Astrocyte of the spinal cord (primary cell): ENCODE results near the gene BORCS6.
"Not testable (repeated sequence)": the region's sequence is repeated elsewhere in the genome, so short reads cannot be mapped to it uniquely, and the experiment has no call there.

ENCODE experiments used
- DNase-seq: peaks from one replicate; pipeline ENCODE4 v3.0.0; 2011; ENCODE audit warnings: low read depth, low spot score
- H3K4me3 ChIP-seq: 2 replicates; pipeline ENCODE4 v1.5.1; 2011; ENCODE audit warnings: low read depth, mild to moderate bottlenecking, low read length, moderate library complexity
- in situ Hi-C: cut with HindIII; loops from 2 replicates; pipeline ENCODE4 v1.10.0; 2017; ENCODE audit warnings: low sequenced_read_pairs
- TF ChIP-seq, protein P1 (sequence below): IDR thresholded peaks from 2 replicates; pipeline ENCODE4 v1.5.1; 2012; ENCODE audit warnings: low read depth, mild to moderate bottlenecking, low read length, inconsistent platforms

The BORCS6 gene

DNA sequence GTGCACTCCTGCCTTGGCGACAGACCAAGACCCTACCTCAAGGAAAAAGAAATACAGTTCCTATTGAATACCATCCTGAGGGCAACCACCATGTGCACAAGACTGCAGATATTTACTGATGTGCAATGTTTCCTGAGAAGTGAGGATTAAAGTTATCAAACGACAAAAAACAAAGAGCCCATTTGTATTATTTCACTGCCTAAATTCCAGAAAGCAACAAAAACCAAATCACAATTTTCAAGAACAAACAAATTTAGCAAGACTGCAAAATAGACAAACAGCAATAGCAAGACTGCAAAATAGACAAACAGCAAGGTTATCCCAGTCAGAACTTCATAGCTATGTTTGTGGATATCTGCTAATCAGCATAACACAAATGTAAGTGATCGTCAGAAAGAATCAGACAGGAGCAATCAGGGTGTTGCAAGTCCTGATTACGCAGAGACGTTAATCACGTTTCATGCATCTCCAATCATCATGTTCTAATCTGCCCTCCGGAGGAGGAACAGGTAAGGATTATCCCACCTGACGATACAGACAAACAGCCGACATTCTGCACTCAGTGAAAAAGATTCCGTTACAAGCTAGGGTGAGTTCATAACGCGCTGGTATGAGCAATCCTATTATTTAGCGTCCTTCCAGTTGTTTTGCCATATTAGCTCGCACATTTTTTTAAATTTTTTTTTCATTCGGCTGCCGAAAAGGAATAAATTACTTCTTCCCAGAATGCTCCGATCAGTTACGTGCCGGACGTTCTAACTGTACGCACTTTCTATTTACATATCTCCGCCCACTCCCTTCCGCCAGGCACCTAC lies 16.7 kb downstream of the BORCS6 start:
- in situ Hi-C loops = no loop called here
- peak overlapping the region; percentile 38 for H3K4me3 ChIP-seq
- DNase-seq = peak; percentile 98

DNA sequence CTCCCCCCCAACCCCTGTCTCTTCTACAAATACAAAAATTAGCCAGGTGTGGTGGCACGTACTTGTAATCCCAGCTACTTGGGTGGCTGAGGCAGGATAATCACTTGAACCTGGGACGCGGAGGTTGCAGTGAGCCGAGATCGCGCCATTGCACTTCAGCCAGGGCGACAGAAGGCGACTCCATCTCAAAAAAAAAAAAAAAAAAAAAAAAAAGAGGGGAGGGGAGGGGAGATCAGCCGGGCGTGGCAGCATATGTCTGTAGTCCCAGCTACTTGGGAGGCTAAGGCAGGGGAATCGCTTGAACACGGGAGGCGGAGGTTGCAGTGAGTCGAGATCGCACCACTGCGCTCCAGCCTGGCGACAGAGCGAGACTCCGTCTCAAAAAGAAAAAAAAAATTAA lies 19.8 kb downstream of the BORCS6 start:
- DNase-seq, in situ Hi-C loops, H3K4me3 ChIP-seq: not testable (repeated sequence)

More for the DNA sequence above, 16.7 kb downstream of the BORCS6 start:
- TF ChIP-seq, protein P1, sequence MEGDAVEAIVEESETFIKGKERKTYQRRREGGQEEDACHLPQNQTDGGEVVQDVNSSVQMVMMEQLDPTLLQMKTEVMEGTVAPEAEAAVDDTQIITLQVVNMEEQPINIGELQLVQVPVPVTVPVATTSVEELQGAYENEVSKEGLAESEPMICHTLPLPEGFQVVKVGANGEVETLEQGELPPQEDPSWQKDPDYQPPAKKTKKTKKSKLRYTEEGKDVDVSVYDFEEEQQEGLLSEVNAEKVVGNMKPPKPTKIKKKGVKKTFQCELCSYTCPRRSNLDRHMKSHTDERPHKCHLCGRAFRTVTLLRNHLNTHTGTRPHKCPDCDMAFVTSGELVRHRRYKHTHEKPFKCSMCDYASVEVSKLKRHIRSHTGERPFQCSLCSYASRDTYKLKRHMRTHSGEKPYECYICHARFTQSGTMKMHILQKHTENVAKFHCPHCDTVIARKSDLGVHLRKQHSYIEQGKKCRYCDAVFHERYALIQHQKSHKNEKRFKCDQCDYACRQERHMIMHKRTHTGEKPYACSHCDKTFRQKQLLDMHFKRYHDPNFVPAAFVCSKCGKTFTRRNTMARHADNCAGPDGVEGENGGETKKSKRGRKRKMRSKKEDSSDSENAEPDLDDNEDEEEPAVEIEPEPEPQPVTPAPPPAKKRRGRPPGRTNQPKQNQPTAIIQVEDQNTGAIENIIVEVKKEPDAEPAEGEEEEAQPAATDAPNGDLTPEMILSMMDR = no peak

DNA sequence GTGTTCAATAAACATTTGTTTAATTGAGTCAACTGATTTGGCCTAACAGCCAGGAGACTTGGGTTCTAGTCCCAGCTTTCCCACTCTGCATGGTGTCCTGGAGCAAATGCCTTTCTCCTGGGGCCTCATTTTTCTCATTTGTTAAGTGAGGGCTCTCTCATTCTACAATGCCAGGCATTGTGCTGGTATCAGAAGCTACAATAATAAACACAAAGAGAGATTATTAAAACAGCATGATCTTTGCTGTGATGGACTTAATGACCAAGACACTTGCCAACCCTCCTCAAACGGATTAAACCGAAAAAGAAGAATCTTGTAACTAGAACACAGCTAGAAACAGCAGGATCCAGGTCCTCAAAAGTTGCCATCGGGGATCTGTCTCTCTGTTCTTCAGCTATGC lies 22.5 kb downstream of the BORCS6 start:
- TF ChIP-seq, protein P1 = no peak
- in situ Hi-C loops = no loop called here
- no peak overlapping the region for H3K4me3 ChIP-seq
- DNase-seq = no peak

DNA sequence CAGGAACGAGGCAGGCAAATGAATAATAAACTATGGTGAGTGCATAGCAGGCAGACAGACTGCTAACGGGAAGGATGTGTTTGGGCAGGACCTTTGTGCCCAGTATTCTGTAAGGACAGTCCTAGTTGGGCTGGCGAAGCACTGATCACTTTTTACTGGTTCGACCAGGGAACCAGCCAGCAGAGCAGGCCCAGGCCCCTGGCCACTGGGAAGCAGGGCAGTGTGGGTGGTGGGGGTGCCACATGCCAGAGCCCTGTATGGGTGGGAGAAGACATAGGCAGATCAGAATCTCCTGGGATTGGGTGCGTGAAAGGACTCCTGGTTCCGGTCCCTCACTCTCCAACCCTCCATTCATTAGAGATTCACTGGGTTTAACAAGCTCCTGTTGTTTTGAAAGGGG lies 23.2 kb downstream of the BORCS6 start:
- TF ChIP-seq, protein P1 = no peak
- no peak overlapping the region for H3K4me3 ChIP-seq
- in situ Hi-C loops = no loop called here
- DNase-seq = no peak

DNA sequence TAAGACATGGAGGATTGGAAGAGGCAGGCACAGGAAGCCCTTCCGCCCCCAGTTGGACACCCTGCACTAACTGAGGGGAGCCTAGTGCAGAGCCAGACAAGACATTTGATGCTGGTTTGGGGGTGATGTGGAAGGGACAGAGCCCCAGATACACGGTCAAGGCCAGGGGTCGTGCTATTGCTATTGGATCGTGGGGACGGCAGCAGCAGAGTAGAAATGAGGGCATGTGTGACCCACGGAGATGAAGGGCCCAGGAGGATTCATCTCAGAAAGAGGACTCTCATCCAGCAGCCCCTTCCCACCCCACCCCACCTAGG lies 25.2 kb downstream of the BORCS6 start:
- TF ChIP-seq, protein P1 = no peak
- DNase-seq = no peak
- in situ Hi-C loops = no loop called here
- no peak overlapping the region for H3K4me3 ChIP-seq

DNA sequence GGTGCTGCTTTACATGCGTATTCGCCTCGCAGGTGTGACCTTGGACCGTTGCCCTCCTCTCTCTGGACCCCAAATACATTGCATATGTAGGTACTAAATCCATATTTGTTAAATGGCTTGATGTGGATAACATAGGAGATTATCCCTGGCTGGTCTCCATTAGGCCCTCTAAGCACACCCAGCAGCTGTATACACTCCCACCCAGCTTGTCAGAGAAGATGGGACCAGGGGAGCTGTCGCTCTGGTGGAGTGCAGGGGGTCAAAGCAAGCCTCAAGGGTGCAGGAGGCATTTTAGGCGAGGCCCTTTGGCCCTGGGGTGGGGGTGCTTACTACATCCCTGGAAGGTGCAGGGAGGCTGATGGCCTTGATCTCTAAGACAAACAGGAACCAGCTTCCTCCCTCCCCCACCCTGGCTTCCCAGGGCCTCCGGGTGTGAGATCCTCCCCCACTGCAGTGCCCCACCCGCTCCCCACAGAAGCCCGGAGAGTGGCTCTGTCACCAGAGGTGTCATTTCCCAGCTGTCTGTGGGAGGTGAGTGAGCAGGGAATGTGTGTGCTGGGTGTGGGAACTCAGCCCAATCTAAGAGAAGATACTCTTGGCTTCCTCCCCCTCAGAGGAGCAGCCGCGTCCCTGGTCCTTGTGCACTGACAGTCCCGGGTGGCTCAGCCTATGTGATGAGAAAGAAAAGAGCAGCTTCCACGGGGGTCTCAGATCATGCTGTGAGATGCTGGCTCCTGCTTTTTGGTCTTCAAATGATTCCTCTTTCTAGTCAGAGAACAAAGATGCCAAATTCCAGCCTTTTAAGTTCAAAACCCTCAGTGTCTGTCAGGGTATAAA lies 25.8 kb downstream of the BORCS6 start:
- no peak for DNase-seq
- in situ Hi-C loops = no loop called here
- TF ChIP-seq, protein P1 = no peak
- H3K4me3 ChIP-seq = no peak overlapping the region
